Heart left ventricle (tissue), 16 donors: ENCODE results near the gene CACNA2D1. TPM values are rescaled to one million over a fixed set of nuclear protein-coding genes. Genes with fewer than 3 reads are reported as not detected.

Source experiments
- ATAC-seq, 4 donors: fragments of 200-7000 bp; cut with Tn5 transposase; one replicate each; pipeline ENCODE4 v1.9.1; 2020 to 2022; ENCODE audit warnings: moderate library complexity in 4 of 4, mild to moderate bottlenecking in 3 of 4, moderate number of reproducible peaks in 1 of 4
- DNase-seq, 5 donors: peaks; one replicate each; pipeline ENCODE4 v3.0.0-alpha.2; 2020
- H3K27ac ChIP-seq, 12 donors: fragments of 200-600 bp; sonication (generic) in 4 of 12; one replicate each; pipeline versions ENCODE4 v1.5.0 to v1.8.0; 2016 to 2022; ENCODE audit warnings: mild to moderate bottlenecking in 2 of 12
- H3K27me3 ChIP-seq, 9 donors: fragments of 200-600 bp; sonication (generic) in 2 of 9; one replicate each; pipeline versions ENCODE4 v1.5.1 to v1.8.0; 2016 to 2022; ENCODE audit warnings: mild to moderate bottlenecking in 3 of 9
- H3K36me3 ChIP-seq, 9 donors: fragments of 200-600 bp; sonication (generic) in 2 of 9; one replicate each; pipeline versions ENCODE4 v1.5.0 to v1.8.0; 2018 to 2022; ENCODE audit warnings: mild to moderate bottlenecking in 2 of 9
- H3K4me1 ChIP-seq, 12 donors: fragments of 200-600 bp; sonication (generic) in 4 of 12; one replicate each; pipeline versions ENCODE4 v1.5.0 to v1.8.0; 2016 to 2022; ENCODE audit warnings: mild to moderate bottlenecking in 3 of 12
- H3K4me3 ChIP-seq, 12 donors: fragments of 200-600 bp; sonication (generic) in 4 of 12; one replicate each; pipeline versions ENCODE4 v1.5.0 to v1.8.0; 2017 to 2022; ENCODE audit warnings: mild to moderate bottlenecking in 9 of 12, moderate library complexity in 4 of 12
- H3K9me3 ChIP-seq, 12 donors: fragments of 200-600 bp; sonication (generic) in 4 of 12; one replicate each; pipeline versions ENCODE4 v1.5.0 to v1.8.0; 2016 to 2022; ENCODE audit warnings: mild to moderate bottlenecking in 1 of 12
- CTCF ChIP-seq, 12 donors: fragments of 200-600 bp; sonication (generic) in 4 of 12; IDR thresholded peaks; one replicate each; pipeline versions ENCODE4 v1.5.0 to v1.8.0; 2018 to 2022; ENCODE audit warnings: antibody characterized with exemption in 12 of 12, mild to moderate bottlenecking in 5 of 12
- POLR2A ChIP-seq, 2 donors: fragments of 450-650 bp; IDR thresholded peaks; one replicate each; pipeline ENCODE4 v1.6.1; 2017; ENCODE audit warnings: antibody characterized with exemption in 2 of 2, mild to moderate bottlenecking in 2 of 2, moderate library complexity in 2 of 2
- WGBS, 4 donors: extraction: QIAGEN DNeasy Blood & Tissue Kit in 2 of 4; methylation state at CpG; one replicate each; pipeline versions ENCODE4 v1.1.5 to v1.1.7; 2013 to 2018; 5-methylcytosine and 5-hydroxymethylcytosine counted together
- intact Hi-C, 10 donors: fragments of 100-400 bp; cut with DNase I; formaldehyde crosslinking; loops; one replicate each; pipeline versions ENCODE4 v1.11.1 to v1.14.2; 2022
- polyA plus RNA-seq, 2 donors: library from polyadenylated mRNA; stranded (reverse); fragments of 200-250 nt; gene quantifications; one replicate each; pipeline ENCODE4 v1.2.3, GENCODE V29; 2013
- total RNA-seq, 9 donors: library from RNA; depleted of rRNA in 2 of 9; stranded (reverse); fragments of >200 nt in 2 of 9; fragmentation: NEBNext Ultra II Directional in 3 of 9; extraction: Animal tissue kit (Norgen Biotek cat#: 25700) in 3 of 9; gene quantifications; one replicate each; pipeline versions ENCODE4 v1.1.0 to v1.2.4, GENCODE V29; 2016 to 2023
- donor health status: ischemic (EF 13 %, LVEDD 7.1; RV severe dilation, severe dysfunction).
- donor health status: healthy with polysubstance abuse.
- donor health status: DM: no; HTN: yes; CAD: no.
- donor health status: DM: no; HTN: no; CAD: no.
- donor health status: ischemic (EF 25% LVEDD 6.9; RV normal size, moderate dysfunction).
- donor health status: ischemic (EF 25% LVEDD 5.7; RV mildly dilated, moderate dysfunction).
- donor health status: healthy.
- donor health status: DM: yes; HTN: yes; CAD: no.
- donor health status: ischemic (EF 35%, LVEDD 5.7; RV mildly dilated, moderate dysfunction).
- donor health status: nonischemic (EF 11% LVEDD 7.7; RV severe dilation, severe dysfunction).
- donor health status: DM: yes; HTN: yes; CAD: no.
- donor health status: PGD.
- donor health status: ischemic (EF 29% LVEDD 5.4; RV normal size, mild dysfunction).
- donor health status: nonischemic (EF 23%, LVEDD 6.1; RV moderate dilation, normal function).

Gene CACNA2D1
- total and polyA plus RNA-seq, 11 donors: 13.5 to 122 (median 55.5) TPM

- Histone ChIP-seq H3K9me3 (no peaks in the 10 kb centered on the region), H3K27me3 (no peaks in the 10 kb centered on the region), H3K4me3 (no peak overlapping the region), H3K4me1 (peaks cover 0 to 10% (median 0%) of the 10 kb centered on the region in 12 donors), H3K27ac (no peak overlapping the region), H3K36me3 (no peaks in the 10 kb centered on the region)
- no peak for TF ChIP-seq CTCF (IDR thresholded peaks at IDR 0.05)
- TF ChIP-seq POLR2A (IDR thresholded peaks at IDR 0.05): no peak
- ATAC-seq: no peak
- no peak for DNase-seq
- intact Hi-C loops: loop anchor here in 1 of 10 donors (5.0 kb wide), 1 partner anchor 38 kb away; no protein-coding TSS in a partner anchor
- 81 to 90% (median 86%) methylated on average over 2 of the region's 2 CpGs for WGBS, 4 donors
Measured at GRCh38 chr7:82200601-82201000, 243.0 kb downstream of the CACNA2D1 start.

GRCh38 chr7:82194016-82194643 is 249.4 kb downstream of the CACNA2D1 start:
- no peak overlapping the region for H3K27ac ChIP-seq
- H3K36me3 ChIP-seq: no peaks in the 10 kb centered on the region
- no peak for TF ChIP-seq CTCF (IDR thresholded peaks at IDR 0.05)
- no peak for TF ChIP-seq POLR2A (IDR thresholded peaks at IDR 0.05)
- peaks cover 0 to 27% (median 7%) of the 10 kb centered on the region in 12 donors for H3K4me1 ChIP-seq
- H3K9me3 ChIP-seq: no peaks in the 10 kb centered on the region
- H3K4me3 ChIP-seq: no peak overlapping the region
- H3K27me3 ChIP-seq: no peaks in the 10 kb centered on the region
- DNase-seq: no peak
- intact Hi-C loops: no loop called here
- WGBS, 4 donors: 25 to 41% (median 39%) methylated on average over 3 of the region's 3 CpGs
- ATAC-seq: peak in 2 of 4 donors; percentile 71 to 85

- TF ChIP-seq POLR2A (IDR thresholded peaks at IDR 0.05): no peak
- no peak for TF ChIP-seq CTCF (IDR thresholded peaks at IDR 0.05)
- Histone ChIP-seq H3K4me1 (peaks cover 0 to 12% (median 1%) of the 10 kb centered on the region in 12 donors), H3K27ac (no peak overlapping the region), H3K4me3 (no peak overlapping the region), H3K36me3 (no peaks in the 10 kb centered on the region), H3K9me3 (peaks cover 0 to 5% (median 0%) of the 10 kb centered on the region in 12 donors), H3K27me3 (no peaks in the 10 kb centered on the region)
- WGBS, 4 donors: 87 to 98% (median 91%) methylated on average over 2 of the region's 2 CpGs
- no peak for ATAC-seq
- DNase-seq: no peak
- intact Hi-C loops: no loop called here
Measured at GRCh38 chr7:82188636-82189035, 254.9 kb downstream of the CACNA2D1 start.

- WGBS, 4 donors: 89 to 99% (median 93%) methylated on average over 2 of the region's 2 CpGs
Measured at GRCh38 chr7:82185443-82185842, 258.1 kb downstream of the CACNA2D1 start.

More at GRCh38 chr7:82185443-82185842, 258.1 kb downstream of the CACNA2D1 start:
- ATAC-seq: no peak
- Histone ChIP-seq H3K27me3 (no peaks in the 10 kb centered on the region), H3K4me1 (no peaks in the 10 kb centered on the region), H3K9me3 (peaks cover 0 to 5% (median 0%) of the 10 kb centered on the region in 12 donors), H3K36me3 (no peaks in the 10 kb centered on the region), H3K27ac (no peak overlapping the region), H3K4me3 (no peak overlapping the region)
- no peak for DNase-seq
- intact Hi-C loops: no loop called here
- no peak for TF ChIP-seq CTCF (IDR thresholded peaks at IDR 0.05)
